ENCODE results near the gene CLMP.
"Not testable (repeated sequence)": the region's sequence is repeated elsewhere in the genome, so short reads cannot be mapped to it uniquely, and the experiment has no call there.

Gene CLMP

GRCh38 chr11:123152951-123153350, 42.1 kb downstream of the CLMP start:
- no peak for DNase-seq (ENCODE audit: extremely low read depth, low read depth)
- no peak overlapping the region for H3K4me3 ChIP-seq (replicated peaks; ENCODE audit: low read depth, low read length)
- no peak for TF ChIP-seq CTCF (IDR thresholded peaks at IDR 0.05; ENCODE audit: low read depth, low read length, missing control alignments)

GRCh38 chr11:123152346-123152745, 42.7 kb downstream of the CLMP start:
- DNase-seq (ENCODE audit: extremely low read depth, low read depth); H3K4me3 ChIP-seq (replicated peaks; ENCODE audit: low read depth, low read length): not testable (repeated sequence)

- no peak for DNase-seq (ENCODE audit: extremely low read depth, low read depth)
- H3K4me3 ChIP-seq (replicated peaks; ENCODE audit: low read depth, low read length): no peak overlapping the region
- no peak for TF ChIP-seq CTCF (IDR thresholded peaks at IDR 0.05; ENCODE audit: low read depth, low read length, missing control alignments)
Observed at GRCh38 chr11:123151796-123152195, 43.3 kb downstream of the CLMP start.

GRCh38 chr11:123151366-123151765, 43.7 kb downstream of the CLMP start:
- TF ChIP-seq CTCF (IDR thresholded peaks at IDR 0.05; ENCODE audit: low read depth, low read length, missing control alignments): no peak

GRCh38 chr11:123150882-123151281, 44.2 kb downstream of the CLMP start:
- no peak for DNase-seq (ENCODE audit: extremely low read depth, low read depth)
- no peak for TF ChIP-seq CTCF (IDR thresholded peaks at IDR 0.05; ENCODE audit: low read depth, low read length, missing control alignments)

More at GRCh38 chr11:123151366-123151765, 43.7 kb downstream of the CLMP start:
- no peak for DNase-seq (ENCODE audit: extremely low read depth, low read depth)
- H3K4me3 ChIP-seq (replicated peaks; ENCODE audit: low read depth, low read length): no peak overlapping the region

GRCh38 chr11:123148965-123149364, 46.1 kb downstream of the CLMP start:
- no peak for DNase-seq (ENCODE audit: extremely low read depth, low read depth)
- no peak overlapping the region for H3K4me3 ChIP-seq (replicated peaks; ENCODE audit: low read depth, low read length)
- no peak for TF ChIP-seq CTCF (IDR thresholded peaks at IDR 0.05; ENCODE audit: low read depth, low read length, missing control alignments)

More at GRCh38 chr11:123150882-123151281, 44.2 kb downstream of the CLMP start:
- no peak overlapping the region for H3K4me3 ChIP-seq (replicated peaks; ENCODE audit: low read depth, low read length)

- DNase-seq (ENCODE audit: extremely low read depth, low read depth): no peak
- no peak overlapping the region for H3K4me3 ChIP-seq (replicated peaks; ENCODE audit: low read depth, low read length)
- no peak for TF ChIP-seq CTCF (IDR thresholded peaks at IDR 0.05; ENCODE audit: low read depth, low read length, missing control alignments)
Observed at GRCh38 chr11:123145661-123146060, 49.4 kb downstream of the CLMP start.
